ENCODE measurements around the gene DDX51.
"Not testable (repeated sequence)": the region's sequence is repeated elsewhere in the genome, so short reads cannot be mapped to it uniquely, and the experiment has no call there.

Gene DDX51

DNA sequence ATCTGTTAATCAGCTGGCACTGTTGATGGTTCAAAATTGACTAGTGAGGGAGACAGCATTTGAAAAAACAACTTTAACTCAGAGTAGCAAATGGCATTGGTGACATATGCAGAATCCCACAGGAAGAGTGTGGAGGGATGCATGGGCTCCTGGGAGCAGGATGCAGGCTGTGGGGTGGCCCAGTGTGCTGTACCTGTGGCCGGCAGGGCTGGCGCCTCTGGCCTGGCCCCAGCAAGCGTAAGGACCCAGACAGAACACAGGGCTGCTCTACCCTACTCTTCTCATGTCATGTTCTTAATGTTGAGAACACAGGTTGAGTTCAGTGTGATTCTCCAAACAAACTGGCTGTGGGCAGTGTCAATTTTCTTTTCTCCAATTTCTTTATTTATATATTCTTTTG is 33.4 kb downstream of the DDX51 start:
- no peak overlapping the region for H3K4me3 ChIP-seq (ENCODE audit: low read length)
- H3K4me2 ChIP-seq (ENCODE audit: low read length) = no peak overlapping the region
- H3K9me3 ChIP-seq (replicated peaks; ENCODE audit: low read length) = no peaks in the 10 kb centered on the region
- no peak overlapping the region for H3K9ac ChIP-seq (ENCODE audit: low read depth, low read length)
- H3K4me1 ChIP-seq (ENCODE audit: control insufficient read depth, insufficient read depth, low read length) = peaks cover 8% of the 10 kb centered on the region
- peaks cover 43% of the 10 kb centered on the region for H3K36me3 ChIP-seq (ENCODE audit: insufficient read depth, low read length)
- H3K27me3 ChIP-seq (ENCODE audit: control insufficient read depth, insufficient read depth, low read length) = no peaks in the 10 kb centered on the region

DNA sequence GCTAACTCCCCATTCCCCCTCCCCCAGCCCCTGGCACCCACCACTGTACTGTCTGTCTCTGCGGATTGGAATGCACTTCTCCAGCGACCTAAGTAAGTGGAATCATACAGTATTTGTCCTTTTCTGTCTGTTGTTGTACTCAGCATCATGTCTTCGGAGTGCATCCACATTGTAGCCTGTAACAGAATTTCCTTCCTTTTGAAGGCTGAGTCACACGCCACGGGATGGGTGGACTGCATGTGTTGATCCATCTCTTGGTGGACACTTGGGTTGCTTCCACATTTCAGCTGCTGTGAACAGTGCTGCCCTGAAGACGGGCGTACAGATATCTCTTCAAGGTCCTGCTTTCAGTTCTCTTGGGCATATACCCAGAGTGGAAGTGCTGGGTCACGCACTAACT is 34.4 kb downstream of the DDX51 start:
- no peak overlapping the region for H3K9ac ChIP-seq (ENCODE audit: low read depth, low read length)
- H3K4me3 ChIP-seq (ENCODE audit: low read length) = no peak overlapping the region
- no peak overlapping the region for H3K4me2 ChIP-seq (ENCODE audit: low read length)
- no peaks in the 10 kb centered on the region for H3K27me3 ChIP-seq (ENCODE audit: control insufficient read depth, insufficient read depth, low read length)
- H3K4me1 ChIP-seq (ENCODE audit: control insufficient read depth, insufficient read depth, low read length) = peaks cover 8% of the 10 kb centered on the region
- H3K36me3 ChIP-seq (ENCODE audit: insufficient read depth, low read length) = peaks cover 41% of the 10 kb centered on the region
- H3K9me3 ChIP-seq (replicated peaks; ENCODE audit: low read length) = no peaks in the 10 kb centered on the region

DNA sequence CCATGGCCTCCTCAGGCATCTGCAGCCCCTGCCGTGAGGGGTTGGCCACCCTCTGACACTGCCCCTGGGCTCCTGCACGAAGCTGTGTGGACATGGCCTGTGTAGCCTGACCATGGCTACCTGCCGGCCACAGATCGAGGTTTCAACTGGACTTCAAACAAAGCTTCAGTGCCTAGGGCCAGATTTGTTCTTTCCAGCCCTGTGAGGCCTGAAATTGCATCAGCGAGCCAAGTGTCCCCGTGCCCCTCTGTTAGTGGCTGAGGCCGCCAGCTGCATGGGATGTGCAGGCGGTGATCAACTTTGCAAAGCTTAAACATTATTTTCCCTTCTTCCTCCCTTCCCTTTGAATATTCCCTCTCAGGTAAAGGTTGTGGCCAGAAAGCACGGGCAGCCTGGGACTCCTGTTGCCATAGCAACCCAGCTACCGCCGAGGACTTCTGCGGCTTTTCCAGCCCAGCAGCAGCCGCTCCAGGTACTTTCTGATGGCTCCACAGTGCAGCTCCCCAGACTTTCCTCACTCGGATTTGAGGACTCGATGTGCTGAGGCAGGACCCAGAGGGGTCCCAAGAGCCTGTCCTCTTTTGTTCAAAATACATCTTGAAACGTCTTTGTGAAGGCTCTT is 35.8 kb downstream of the DDX51 start:
- peaks cover 30% of the 10 kb centered on the region for H3K36me3 ChIP-seq (ENCODE audit: insufficient read depth, low read length)

DNA sequence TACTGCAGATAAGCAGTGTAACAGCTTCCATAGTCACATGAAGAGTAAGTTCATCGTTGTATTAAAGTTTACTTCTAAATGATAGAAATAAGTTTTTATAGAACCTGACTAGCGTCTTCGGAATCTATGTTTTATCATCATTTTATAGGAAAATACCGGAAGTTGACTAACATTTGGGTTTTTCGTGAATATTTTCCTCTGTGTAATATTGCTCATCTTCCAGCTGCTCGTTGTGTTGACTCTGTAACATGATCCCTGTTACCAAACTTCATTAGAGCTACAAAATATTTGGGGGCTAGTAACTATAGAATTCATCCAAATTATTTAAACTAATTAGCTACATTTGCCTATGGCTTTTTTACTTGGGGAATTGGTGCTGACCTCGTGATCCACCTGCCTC is 37.2 kb downstream of the DDX51 start:
- no peak overlapping the region for H3K9ac ChIP-seq (ENCODE audit: low read depth, low read length)
- H3K4me1 ChIP-seq (ENCODE audit: control insufficient read depth, insufficient read depth, low read length) = peaks cover 8% of the 10 kb centered on the region
- no peaks in the 10 kb centered on the region for H3K27me3 ChIP-seq (ENCODE audit: control insufficient read depth, insufficient read depth, low read length)
- peak overlapping the region; percentile 38 for H3K4me2 ChIP-seq (ENCODE audit: low read length)
- H3K36me3 ChIP-seq (ENCODE audit: insufficient read depth, low read length) = peaks cover 31% of the 10 kb centered on the region
- no peaks in the 10 kb centered on the region for H3K9me3 ChIP-seq (replicated peaks; ENCODE audit: low read length)
- no peak overlapping the region for H3K4me3 ChIP-seq (ENCODE audit: low read length)

More for the DNA sequence above, 35.8 kb downstream of the DDX51 start:
- Histone ChIP-seq H3K9ac (ENCODE audit: low read depth, low read length) (no peak overlapping the region), H3K9me3 (replicated peaks; ENCODE audit: low read length) (no peaks in the 10 kb centered on the region), H3K4me1 (ENCODE audit: control insufficient read depth, insufficient read depth, low read length) (peaks cover 8% of the 10 kb centered on the region), H3K4me3 (ENCODE audit: low read length) (no peak overlapping the region), H3K27me3 (ENCODE audit: control insufficient read depth, insufficient read depth, low read length) (no peaks in the 10 kb centered on the region), H3K4me2 (ENCODE audit: low read length) (no peak overlapping the region)

DNA sequence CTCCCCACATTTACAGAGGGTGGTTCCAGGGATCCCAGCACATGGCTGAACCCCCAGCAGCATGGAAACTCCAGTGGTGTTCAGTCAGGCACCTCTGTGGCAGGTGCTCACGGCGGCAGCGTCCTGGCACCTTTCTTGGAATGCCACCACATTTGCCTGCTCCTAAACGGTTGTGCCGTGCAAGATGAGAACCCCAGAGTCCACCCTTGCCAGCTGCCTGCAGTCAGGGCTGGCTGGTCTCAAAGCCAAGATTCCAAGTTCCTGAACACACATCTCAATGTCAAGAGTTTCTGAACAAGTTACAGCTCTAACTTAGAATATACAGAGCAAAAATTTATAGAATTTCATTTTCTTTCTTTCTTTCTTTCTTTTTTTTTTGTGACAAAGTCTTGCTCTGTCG is 38.7 kb downstream of the DDX51 start:
- H3K9me3 ChIP-seq (replicated peaks; ENCODE audit: low read length) = no peaks in the 10 kb centered on the region
- peaks cover 38% of the 10 kb centered on the region for H3K36me3 ChIP-seq (ENCODE audit: insufficient read depth, low read length)
- H3K27me3 ChIP-seq (ENCODE audit: control insufficient read depth, insufficient read depth, low read length) = no peaks in the 10 kb centered on the region
- H3K4me1 ChIP-seq (ENCODE audit: control insufficient read depth, insufficient read depth, low read length) = peaks cover 8% of the 10 kb centered on the region
- H3K4me3 ChIP-seq (ENCODE audit: low read length) = no peak overlapping the region
- no peak overlapping the region for H3K4me2 ChIP-seq (ENCODE audit: low read length)
- H3K9ac ChIP-seq (ENCODE audit: low read depth, low read length) = no peak overlapping the region

DNA sequence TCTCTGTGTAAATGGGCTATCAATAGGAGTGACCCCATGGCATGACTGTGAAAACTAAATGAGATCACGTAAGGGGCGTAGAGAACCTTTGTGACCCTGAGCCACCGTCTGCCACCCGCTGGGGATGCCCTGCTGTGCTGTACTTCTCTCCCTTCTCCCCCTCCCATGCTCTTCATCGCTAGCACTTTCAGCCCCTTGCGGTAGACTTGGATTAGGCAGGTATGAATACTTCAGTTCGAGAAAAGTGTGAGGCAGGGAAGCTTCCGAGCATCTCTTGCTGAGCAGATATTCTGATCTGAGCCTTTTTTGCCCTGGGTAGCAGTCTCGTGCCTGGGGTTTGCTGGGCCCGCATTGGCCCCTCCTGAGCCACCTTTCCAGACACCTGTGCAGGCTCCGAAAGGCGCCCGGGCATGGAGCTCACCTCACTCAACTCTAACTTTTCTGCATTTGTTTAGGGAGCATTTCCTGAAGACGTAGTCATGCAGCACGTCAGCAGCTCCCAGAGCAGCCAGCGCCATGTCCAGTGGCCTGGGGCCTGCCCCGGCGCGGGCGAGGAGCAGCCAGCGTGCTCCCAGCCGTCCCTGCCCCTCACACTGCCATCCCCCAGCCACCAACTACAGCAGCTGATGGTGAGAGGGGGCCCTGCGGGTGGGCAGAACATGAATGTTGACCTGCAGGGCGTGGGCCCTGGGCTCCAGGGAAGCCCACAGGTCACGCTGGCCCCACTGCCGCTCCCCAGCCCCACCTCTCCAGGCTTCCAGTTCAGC is 40.4 kb downstream of the DDX51 start:
- H3K27me3 ChIP-seq (ENCODE audit: control insufficient read depth, insufficient read depth, low read length) = no peaks in the 10 kb centered on the region
- no peak overlapping the region for H3K4me2 ChIP-seq (ENCODE audit: low read length)
- no peak overlapping the region for H3K9ac ChIP-seq (ENCODE audit: low read depth, low read length)
- peaks cover 8% of the 10 kb centered on the region for H3K4me1 ChIP-seq (ENCODE audit: control insufficient read depth, insufficient read depth, low read length)
- peaks cover 38% of the 10 kb centered on the region for H3K36me3 ChIP-seq (ENCODE audit: insufficient read depth, low read length)
- no peaks in the 10 kb centered on the region for H3K9me3 ChIP-seq (replicated peaks; ENCODE audit: low read length)
- H3K4me3 ChIP-seq (ENCODE audit: low read length) = no peak overlapping the region

DNA sequence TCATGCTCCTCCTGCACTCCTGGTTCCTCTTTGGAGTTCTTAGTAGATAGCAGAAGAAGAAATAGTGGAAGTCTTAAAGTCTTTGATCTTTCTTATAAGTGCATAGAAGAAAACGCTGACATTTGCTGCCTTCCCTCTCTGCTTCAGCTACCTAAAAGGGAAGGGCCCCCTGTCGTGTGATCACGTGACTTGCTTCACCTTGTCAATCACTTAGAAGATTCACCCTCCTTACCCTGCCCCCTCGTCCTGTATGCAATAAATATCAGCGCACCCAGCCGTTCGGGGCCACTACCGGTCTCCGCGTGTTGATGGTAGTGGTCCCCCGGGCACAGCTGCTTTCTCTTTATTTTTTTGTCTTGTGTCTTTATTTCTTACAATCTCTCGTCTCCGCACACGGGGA is 41.0 kb downstream of the DDX51 start:
- H3K36me3 ChIP-seq (ENCODE audit: insufficient read depth, low read length) = peaks cover 32% of the 10 kb centered on the region
- H3K9ac ChIP-seq (ENCODE audit: low read depth, low read length); H3K27me3 ChIP-seq (ENCODE audit: control insufficient read depth, insufficient read depth, low read length); H3K9me3 ChIP-seq (replicated peaks; ENCODE audit: low read length); H3K4me2 ChIP-seq (ENCODE audit: low read length); H3K4me3 ChIP-seq (ENCODE audit: low read length); H3K4me1 ChIP-seq (ENCODE audit: control insufficient read depth, insufficient read depth, low read length): not testable (repeated sequence)

DNA sequence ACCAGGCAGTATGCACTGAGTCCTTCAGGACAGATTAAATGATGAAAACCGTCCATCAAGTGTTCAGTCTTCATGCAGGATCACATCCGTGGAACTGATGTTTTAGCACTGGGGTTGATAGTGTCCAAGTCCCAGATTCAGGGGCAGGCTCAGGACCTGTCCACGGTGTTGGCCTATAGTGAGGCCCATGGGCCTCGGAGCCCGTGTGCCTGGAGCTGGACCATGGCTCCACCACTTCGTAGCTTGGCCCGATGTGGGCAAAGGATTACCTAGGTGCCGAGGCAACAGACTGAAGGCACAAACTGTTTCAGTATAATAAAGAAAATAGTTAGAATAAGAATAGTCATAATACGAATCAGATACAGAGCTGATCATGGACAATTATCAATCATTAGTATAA is 41.8 kb downstream of the DDX51 start:
- Histone ChIP-seq H3K27me3 (ENCODE audit: control insufficient read depth, insufficient read depth, low read length) (no peaks in the 10 kb centered on the region), H3K4me1 (ENCODE audit: control insufficient read depth, insufficient read depth, low read length) (peaks cover 8% of the 10 kb centered on the region), H3K4me2 (ENCODE audit: low read length) (no peak overlapping the region), H3K4me3 (ENCODE audit: low read length) (no peak overlapping the region), H3K9me3 (replicated peaks; ENCODE audit: low read length) (no peaks in the 10 kb centered on the region), H3K36me3 (ENCODE audit: insufficient read depth, low read length) (peaks cover 30% of the 10 kb centered on the region), H3K9ac (ENCODE audit: low read depth, low read length) (no peak overlapping the region)

DNA sequence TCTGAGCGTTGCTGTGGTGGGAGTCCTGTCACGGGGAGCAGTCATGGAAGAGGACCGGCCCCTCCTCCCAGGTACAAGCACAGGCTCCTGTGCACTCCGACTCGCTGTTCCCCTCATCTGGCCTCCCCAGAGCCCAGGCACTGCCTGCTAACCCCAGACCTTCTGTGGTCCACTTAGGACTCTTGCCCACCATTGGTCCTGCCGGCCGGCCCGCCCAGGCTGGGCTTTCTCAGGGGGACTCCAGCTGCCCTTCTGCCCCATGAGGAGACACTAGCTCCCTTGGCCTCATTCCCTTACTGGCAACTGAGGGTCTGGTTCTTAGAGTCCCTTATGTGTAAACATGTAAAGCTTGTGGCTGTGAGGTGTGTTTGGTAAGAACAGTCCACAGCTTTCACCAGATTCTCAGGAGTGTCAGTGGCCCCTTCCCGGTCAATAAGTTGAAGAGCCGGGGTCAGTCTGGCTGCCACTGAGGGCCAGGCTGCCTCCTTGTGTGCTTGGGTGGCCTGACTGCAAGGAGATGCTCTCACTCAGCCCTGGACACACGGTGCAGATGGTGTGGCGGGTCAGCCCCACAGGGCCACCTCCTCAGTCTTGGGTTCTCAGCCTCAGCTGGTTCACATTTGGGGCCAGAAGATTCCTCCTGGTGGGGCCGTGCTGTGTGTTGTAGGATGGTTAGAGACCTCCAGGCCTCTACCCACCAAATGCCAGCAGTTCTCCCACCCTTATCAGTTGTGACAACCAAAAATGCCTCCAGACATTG is 43.6 kb downstream of the DDX51 start:
- peaks cover 28% of the 10 kb centered on the region for H3K36me3 ChIP-seq (ENCODE audit: insufficient read depth, low read length)
- H3K4me3 ChIP-seq (ENCODE audit: low read length) = no peak overlapping the region
- no peaks in the 10 kb centered on the region for H3K4me1 ChIP-seq (ENCODE audit: control insufficient read depth, insufficient read depth, low read length)
- no peaks in the 10 kb centered on the region for H3K9me3 ChIP-seq (replicated peaks; ENCODE audit: low read length)
- H3K4me2 ChIP-seq (ENCODE audit: low read length) = no peak overlapping the region
- H3K27me3 ChIP-seq (ENCODE audit: control insufficient read depth, insufficient read depth, low read length) = no peaks in the 10 kb centered on the region
- no peak overlapping the region for H3K9ac ChIP-seq (ENCODE audit: low read depth, low read length)

DNA sequence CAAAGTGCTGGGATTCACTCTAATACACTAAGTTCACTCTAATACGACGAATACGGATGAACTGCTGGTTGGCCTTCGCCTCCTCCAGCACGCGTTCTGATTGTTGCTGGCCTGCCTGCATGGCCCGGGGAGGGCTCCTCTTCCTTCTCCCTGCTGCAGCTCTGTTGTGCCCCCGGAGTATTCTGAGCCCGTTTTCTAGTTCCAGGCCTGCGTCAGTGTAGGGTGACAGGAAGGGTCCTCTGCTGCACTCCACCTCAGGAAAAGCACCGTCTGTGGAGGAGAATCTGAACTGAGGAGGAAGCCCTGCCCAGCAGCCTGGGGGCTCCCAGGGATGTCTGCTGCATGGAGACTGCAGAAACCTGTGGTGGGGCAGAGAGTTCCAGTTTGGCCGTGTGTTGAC is 44.4 kb downstream of the DDX51 start:
- Histone ChIP-seq H3K4me1 (ENCODE audit: control insufficient read depth, insufficient read depth, low read length) (no peaks in the 10 kb centered on the region), H3K27me3 (ENCODE audit: control insufficient read depth, insufficient read depth, low read length) (no peaks in the 10 kb centered on the region), H3K4me2 (ENCODE audit: low read length) (no peak overlapping the region), H3K36me3 (ENCODE audit: insufficient read depth, low read length) (peaks cover 23% of the 10 kb centered on the region), H3K4me3 (ENCODE audit: low read length) (no peak overlapping the region), H3K9ac (ENCODE audit: low read depth, low read length) (no peak overlapping the region), H3K9me3 (replicated peaks; ENCODE audit: low read length) (no peaks in the 10 kb centered on the region)

DNA sequence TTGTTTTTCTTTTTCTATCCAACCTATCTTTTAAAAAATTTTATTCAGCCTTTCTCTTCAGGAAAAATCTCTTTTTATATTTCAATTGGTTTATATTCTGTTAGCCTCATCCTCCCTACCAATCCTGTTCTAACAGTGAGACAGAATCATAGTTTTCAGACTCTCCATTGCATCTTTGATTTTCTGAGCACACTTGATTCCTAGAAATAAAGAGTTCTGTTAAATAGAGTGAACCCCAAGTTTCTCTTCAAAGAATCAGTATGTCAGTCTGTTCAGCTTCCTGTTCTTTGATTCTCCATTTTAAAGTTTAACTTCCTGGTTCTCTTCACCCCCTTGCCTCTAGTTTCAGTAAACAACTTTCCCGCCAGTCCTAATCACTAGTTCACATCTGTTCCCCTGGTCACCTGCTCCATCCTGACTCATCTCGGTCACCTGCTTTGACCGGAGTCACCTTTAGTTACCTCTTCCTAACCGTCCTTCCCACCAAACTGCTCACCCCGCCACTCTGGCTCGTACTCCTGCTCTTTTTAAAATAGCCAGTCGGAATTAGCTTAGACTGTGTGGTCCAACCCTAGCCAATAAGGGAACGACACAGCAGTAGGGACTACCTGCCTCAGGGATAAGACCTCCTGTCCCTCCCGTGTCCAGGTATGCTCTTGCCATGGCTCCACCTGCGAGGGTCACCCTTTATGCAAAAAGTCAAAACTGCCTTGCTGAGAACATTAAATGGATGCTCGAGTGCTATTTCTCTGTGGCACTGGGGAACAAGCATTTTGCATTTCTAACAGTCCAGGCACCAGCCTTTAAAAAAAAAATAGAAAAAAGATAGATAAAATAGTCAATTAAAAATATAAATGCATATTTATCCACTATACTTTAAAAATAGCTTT is 48.4 kb downstream of the DDX51 start:
- H3K9me3 ChIP-seq (replicated peaks; ENCODE audit: low read length) = no peaks in the 10 kb centered on the region
- H3K9ac ChIP-seq (ENCODE audit: low read depth, low read length) = no peak overlapping the region
- H3K4me3 ChIP-seq (ENCODE audit: low read length) = no peak overlapping the region
- no peak overlapping the region for H3K4me2 ChIP-seq (ENCODE audit: low read length)
- no peaks in the 10 kb centered on the region for H3K4me1 ChIP-seq (ENCODE audit: control insufficient read depth, insufficient read depth, low read length)
- H3K27me3 ChIP-seq (ENCODE audit: control insufficient read depth, insufficient read depth, low read length) = no peaks in the 10 kb centered on the region
- H3K36me3 ChIP-seq (ENCODE audit: insufficient read depth, low read length) = peaks cover 17% of the 10 kb centered on the region

Measured in skeletal muscle satellite cell (primary cell).